SU-DHL-6 (cell line): ENCODE results near the gene SIK2.

Source experiments
- CTCF ChIP-seq: fragments of 200-600 bp; sonication (generic); IDR thresholded peaks from one replicate; pipeline ENCODE4 v1.5.1; 2017; ENCODE audit warnings: antibody characterized with exemption, mild to moderate bottlenecking, low read length, moderate library complexity; ENCODE audit not compliant: insufficient read depth, poor library complexity, severe bottlenecking
- EZH2phosphoT487 ChIP-seq: fragments of 200-600 bp; sonication (generic), shearing (Covaris generic); conservative IDR thresholded peaks from 2 replicates; pipeline ENCODE4 v1.6.1; 2018; ENCODE audit warnings: mild to moderate bottlenecking, antibody characterized with exemption, low read length, moderate library complexity, mixed read lengths

- TF ChIP-seq CTCF, result no peak
- TF ChIP-seq EZH2phosphoT487, result no peak
These were observed 31.5 kb upstream of the SIK2 start for GRCh38 chr11:111570796-111571195.
